ENCODE data around the gene EVPL.
"Not testable (repeated sequence)": the region's sequence is repeated elsewhere in the genome, so short reads cannot be mapped to it uniquely, and the experiment has no call there.

Gene EVPL

DNA sequence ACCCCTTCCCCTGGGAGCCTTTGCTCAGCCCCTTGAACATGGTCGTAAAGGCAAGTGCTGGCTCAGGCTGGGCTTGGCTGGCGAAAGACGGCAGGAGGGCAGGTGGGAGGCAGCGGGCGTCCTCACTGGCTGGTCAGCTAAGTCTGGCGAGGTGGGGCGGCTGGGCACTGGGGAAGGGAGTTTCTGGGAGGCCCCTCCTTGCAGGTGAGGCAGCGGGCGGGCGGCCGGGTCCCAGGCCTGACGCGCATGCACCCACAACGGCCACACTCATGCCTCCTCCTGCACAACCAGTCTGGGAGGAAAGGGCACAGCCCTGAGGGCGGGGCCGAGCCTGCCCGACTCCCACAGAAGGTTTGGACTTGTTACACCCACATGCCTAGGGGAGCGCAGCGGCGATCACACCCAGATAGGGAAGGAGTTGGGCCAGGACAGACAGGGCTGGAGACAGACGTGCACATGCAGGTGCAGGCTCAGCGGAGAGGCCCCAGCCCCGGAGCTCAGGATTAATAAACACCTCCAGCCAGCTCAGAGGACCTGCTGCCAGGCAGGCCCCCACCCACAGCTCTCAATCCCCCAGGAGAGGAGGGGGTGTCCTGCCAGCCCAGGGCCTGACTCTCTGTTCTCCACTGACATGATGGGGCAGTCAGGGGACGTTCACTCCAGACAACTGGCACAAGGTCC, at the start of gene EVPL:
Gene EVPL (minus strand): TSS at position 148 of the 681 bp plus-strand sequence. CDS start 108 bp downstream, at position 40.
- no peak for DNase-seq (ENCODE audit: low read depth)

DNA sequence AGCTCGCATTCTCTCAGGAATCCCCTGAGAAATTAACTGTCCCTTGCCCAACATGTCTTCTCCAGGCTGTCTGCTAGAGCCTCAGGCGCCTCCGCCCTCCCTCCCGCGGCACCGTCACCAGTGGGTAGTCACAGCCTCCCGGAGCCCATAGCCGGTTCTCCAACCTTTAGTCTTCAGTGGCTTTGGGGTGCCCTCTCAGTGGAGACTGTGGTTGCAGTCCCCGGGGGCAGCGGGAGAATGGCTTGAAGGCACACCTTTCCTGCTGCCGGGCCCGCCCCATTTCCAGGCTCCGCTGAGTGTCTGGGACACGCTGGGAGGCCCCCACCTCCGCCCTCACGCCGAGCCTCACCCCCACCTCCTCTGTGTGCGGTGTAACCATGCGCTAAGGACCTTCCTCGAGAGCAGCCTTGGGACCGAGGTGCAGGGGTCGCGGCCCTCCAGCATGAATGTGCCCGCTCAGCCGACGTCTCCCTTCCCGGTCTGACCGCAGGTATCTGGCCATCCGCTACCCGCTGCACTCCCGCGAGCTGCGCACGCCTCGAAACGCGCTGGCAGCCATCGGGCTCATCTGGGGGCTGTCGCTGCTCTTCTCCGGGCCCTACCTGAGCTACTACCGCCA, 49.1 kb upstream of the EVPL start:
- no peak for DNase-seq (ENCODE audit: low read depth)

DNA sequence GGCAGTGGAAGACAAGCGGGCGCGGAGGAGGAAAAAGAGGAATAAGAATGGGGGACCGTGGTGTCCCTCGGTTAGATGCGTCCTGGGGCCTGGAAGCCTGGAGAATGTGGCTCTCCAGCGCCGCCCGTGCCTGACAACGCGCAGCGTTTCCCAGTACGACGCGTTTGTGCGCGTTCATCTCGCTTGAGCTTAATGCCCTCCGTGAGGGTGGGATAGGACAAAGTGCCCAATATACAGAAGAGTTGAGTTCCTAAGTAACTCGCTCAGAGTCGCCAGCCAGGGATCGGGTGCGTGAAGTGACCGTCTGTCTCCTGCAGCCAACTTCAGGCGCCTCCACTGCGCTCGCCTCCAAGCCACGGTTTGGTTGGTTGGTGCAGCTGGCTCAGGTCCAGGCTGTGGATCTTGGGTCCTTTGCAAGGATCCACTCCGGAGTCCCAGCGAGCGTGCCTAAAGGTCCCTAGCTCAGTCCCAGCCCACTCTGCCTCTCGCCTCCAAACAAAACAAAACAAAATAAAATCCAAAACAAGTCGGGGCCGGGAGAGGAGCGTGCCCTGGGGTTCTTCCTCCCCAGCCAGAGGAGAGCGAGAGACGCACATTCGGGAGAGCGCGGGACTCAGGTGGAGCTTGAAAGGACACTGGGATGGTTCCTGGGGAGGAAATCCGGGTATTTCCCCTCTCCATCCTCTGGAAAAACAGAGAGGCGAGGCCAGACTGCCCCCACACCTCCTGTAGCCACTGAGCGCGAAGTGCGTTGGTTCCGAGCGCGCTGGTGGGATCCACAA, 48.4 kb upstream of the EVPL start:
- no peak for DNase-seq (ENCODE audit: low read depth)

DNA sequence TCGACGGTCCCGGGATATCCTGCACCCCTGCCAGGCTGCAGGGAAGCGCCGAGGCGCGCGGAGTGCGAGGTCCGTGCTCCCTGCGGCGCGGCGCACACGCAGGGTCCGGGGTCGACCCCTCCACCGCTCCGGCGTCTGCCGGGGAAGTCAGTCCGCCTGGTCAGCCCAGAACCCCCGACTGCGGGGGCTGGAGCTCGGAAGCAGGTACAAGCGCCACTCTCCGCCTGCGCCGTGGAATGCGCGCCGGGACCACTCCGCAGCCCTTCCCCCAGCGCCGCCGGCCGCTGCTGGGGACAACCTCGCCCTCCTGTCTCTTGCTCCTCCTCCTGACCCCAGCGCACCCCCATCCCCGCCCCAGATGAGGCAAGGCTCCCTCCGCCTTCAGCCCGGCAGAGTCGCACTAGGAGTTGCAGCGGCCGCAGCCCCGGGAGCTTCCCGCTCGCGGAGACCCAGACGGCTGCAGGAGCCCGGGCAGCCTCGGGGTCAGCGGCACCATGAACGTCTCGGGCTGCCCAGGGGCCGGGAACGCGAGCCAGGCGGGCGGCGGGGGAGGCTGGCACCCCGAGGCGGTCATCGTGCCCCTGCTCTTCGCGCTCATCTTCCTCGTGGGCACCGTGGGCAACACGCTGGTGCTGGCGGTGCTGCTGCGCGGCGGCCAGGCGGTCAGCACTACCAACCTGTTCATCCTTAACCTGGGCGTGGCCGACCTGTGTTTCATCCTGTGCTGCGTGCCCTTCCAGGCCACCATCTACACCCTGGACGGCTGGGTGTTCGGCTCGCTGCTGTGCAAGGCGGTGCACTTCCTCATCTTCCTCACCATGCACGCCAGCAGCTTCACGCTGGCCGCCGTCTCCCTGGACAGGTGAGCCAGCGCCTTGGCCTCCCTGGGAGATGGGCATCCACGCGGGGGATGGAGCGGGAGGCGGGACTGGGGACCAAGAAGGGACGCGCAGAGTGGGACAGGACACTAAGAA, 47.6 kb upstream of the EVPL start, which contains the start of gene GALR2:
Gene GALR2 (plus strand): TSS at position 392 of the 974 bp plus-strand sequence. CDS start 103 bp downstream, at position 495.
- no peak for DNase-seq (ENCODE audit: low read depth)

DNA sequence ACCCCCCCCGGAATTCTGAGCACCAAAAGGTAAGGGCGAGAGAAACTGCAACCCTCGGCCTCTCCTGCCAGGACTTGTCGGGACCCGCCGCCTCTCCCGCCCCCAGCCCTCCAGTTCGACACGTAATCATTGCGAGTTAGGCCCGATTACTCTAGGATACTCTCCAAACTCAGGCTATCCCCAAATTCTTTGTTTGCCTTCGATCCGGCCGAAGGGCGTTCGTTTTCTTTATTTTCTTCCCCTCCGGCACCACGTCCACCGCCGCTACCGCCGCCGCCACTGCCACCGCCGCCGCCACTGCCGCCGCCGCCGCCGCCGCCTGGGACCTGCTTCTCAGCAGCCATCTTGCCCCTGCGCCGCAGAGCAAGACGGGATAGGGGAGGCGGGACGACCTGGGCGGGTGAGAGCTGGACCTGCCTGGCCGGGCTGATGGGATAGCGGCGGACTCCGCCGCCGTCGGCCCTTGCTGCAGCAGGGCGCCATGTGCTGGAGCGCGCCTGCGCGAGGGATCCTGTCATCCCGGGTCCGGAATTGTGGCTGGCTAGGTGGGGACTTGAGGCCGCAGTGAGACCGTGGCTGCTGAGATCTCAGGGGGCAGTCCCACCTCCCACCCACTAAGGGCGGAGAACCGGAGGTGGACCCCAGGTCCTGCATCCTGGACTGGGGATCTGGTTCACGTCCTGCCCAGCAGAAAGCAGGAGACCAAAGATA, 45.2 kb upstream of the EVPL start, which contains the start of gene SRP68:
Gene SRP68 (minus strand): TSS at position 370 of the 711 bp plus-strand sequence. CDS start 26 bp downstream, at position 344.
- peak; percentile 95 for DNase-seq (ENCODE audit: low read depth)

DNA sequence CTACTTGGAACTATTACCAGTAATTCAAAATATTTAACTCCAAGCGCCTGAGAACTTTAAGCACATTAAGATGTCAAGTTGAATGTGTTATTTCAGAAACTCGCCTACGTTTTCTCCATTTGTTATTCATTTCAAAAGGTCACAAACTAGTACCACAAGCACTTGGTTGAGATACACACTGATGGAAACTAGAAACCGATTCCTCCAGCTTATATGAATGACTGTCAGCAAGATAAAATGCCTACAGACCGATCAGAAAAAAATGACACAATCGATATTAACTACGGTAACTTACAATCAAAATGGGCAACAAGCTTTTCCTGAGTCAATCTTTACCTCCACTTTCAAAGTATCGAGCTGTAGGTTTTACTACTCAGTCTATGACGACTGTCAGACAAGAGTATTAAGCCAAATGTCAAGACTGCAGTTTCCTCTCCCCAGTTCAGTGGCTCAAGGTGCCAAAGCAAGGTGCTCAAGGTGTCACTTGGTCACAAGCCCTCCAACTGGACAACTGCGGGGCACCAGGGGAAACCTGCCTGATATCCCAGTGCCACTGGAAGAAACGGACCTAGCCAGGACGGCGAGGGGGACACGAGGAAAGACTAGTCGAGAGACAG, 44.5 kb upstream of the EVPL start:
- no peak for DNase-seq (ENCODE audit: low read depth)

DNA sequence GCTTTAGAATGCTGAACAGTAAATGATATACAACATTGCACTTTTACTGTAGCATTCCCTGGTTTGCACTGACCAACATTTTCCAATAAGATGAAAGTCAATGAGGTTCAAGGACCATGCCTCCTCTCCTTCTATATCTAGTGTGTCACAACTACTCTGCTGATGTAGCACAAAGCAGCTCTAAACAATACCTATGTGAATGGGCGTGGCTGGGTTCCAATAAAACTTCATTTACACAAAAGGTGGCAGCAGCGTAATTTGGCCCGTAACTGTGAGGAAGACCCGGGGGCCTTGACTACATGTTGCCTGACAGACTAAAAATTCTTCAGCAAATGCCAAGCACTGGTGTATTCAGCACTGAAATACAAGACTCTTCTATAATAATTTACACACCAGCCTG, 38.7 kb upstream of the EVPL start:
- no peak for DNase-seq (ENCODE audit: low read depth)

DNA sequence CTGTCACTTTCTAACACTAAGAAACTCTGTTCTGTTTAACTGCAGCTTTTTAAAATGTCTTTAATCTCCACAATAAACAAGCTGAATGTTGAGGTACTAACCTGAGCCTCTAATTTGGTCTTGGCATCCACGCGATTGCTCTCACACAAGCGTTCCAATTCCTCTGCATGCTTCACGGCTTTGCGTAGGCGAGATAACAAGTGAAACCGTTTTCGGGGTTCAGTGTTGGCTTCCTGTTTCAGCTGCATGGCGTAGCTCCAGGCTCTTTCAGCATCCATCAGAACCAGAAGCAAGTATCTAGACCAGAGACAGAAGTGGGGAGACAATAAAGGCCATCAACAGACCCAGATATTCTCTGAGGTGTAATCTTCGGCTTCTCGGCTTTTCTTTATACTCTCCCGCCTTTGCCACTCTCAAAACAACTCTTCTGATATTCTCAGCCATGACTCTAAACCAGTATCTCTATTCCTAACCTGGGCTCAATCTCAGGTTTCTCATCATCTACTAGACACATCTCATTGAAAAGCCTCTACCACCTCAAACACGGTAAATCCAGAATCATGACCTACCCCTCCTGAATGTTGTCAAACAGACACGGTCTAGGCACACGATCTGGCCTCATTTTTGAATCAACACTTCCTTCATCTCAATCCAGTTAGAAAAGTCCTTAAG, 36.9 kb upstream of the EVPL start:
- no peak for DNase-seq (ENCODE audit: low read depth)

DNA sequence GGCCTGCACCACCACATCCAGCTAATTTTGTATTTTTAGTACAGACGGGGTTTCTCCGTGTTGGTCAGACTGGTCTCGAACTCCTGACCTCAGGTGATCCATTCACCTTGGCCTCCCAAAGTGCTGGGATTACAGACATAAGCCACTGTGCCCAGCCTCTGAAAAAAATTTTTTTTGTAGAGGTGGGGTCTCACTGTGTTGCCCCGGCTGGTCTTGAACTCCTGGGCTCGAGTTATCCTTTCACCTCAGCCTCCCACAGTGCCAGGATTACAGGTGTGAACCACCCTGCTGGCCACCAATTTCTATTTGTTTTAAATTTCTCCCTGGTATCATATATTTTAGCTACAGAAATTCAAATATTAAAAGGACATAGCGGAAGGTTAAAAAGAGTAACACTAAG, 31.2 kb upstream of the EVPL start:
- DNase-seq (ENCODE audit: low read depth), result not testable (repeated sequence)

DNA sequence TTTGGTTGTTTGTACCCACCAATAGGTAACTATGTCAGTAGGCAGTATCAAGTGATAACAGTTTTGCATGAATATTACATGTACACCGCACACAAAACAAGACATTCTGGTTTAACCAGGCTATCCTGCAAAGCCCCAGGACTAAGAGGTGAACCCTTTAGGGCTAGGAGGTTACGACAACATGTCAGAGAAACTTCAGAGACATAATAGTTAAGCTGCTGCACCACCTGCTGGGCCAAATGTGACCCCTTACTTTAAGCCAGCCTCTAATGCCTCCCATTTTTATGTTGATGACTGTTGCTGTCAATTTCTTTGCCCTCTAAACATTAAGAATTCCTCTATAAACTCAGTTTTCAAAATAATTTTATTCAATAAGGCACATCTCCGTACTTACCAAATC, 29.8 kb upstream of the EVPL start:
- DNase-seq (ENCODE audit: low read depth), result no peak

DNA sequence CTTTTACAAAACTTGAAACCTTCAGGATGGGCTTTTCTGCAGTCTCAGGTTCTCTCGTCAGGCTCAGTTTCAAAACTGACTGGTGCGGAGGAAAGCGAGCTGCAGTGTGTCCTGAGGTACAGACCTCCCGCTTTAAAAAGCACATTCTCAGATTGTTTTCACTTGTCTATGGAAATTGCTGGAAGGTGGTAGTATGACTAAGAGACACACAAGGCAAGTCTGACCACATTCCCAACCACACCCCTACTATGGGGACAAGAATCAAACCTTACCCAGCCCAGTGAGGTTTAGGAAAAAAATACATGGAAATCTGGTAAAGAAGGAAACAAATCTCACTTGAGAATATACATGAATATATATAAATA, 27.0 kb upstream of the EVPL start:
- peak; percentile 75 for DNase-seq (ENCODE audit: low read depth)

DNA sequence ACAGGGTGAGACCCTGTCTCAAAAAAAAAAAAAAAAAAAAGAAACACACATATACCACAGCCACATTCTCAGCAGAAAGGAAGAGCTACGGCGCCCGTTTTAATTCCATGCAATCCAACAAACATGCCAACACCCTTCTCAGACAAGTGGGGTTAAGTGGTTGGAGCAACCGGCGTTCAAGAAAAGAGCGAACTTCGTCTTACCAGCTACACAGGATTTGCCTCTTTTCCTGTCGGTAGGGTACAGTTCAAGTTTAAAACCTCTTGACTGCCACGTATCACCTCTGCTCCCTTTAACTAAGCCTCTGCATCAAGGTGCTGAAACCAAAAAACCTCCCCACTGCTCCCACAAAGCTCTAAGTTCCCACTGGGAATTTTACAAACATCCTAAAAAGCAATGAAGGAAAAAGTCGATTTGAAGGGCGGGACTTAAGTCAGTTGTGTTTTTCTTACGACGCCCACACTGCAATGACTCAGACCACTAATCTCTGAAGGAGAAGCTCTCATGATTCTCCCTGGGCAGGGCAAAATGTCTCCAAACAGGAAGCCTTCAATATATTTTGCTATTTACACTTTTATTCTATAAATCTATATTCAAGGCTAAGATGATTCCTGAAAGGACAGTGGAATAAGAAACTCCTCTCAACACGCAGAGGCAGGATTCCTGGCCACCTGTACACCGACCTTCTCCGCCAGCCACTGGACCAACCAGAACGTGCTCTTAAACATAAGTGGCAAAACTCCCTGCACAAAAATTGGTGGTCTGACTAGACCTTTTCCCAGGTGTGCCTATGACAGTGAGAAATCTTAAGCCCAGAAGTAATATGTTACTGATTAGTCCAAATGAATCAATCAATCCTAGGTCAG, 26.4 kb upstream of the EVPL start:
- peak; percentile 96 for DNase-seq (ENCODE audit: low read depth)

DNA sequence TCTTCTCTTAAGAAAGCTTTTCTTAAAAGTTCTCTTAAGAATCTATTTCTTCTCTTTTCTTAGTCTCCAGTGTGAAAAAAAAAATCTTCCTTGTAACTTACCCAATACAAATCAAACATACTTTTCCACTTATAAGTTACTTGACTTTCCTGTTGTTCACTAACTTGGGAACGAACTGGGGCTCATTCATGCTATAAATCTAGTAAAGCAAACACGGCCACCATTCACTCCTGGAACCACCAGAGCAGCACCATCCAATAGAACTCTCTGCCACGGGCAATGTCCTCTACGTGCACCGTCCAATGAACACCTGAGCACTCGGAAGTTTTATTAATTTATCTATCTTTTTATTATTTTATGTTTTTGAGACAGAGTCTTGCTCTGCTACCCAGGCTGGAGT, 24.5 kb upstream of the EVPL start:
- DNase-seq (ENCODE audit: low read depth), result no peak

DNA sequence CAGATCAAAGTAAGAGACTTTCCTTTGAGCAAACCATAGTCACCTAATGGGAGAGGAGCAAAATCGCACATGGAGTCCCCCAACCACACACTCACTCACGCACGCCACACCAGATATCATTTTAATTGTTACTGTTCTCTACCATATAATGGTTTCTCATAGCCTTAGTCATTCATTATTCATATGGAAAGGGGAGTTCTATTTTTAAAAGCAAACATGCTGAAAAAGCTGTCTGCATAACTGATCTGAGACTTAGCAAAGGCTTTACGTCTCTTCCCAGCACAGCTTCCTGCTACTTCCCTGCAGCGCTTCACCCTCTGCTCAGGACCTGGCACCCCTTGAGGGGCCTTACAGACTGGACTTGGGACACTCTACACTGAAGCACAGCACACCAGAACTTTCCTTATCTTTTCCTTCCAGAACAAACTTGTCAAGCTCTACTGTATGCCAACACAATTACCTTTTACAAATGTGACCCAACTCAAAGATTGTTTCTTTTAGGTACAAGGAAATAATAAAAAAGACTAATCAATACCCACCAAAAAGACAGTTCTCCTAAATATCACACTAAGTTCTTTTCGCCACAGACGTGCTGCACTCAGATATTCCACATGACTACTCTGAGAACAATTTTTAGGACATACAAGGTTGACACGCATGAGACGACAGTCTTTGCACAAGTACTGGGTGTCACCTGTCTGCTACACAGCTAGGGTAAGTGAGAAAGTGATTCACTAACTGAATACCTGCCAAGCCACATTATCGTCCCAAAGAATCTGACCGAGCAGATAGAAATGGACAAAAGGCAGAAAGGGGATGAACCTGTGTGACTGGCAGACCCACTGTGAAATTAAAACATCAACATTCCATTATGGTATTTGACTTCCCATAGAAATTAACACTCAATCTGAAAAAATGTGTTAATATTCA, 23.7 kb upstream of the EVPL start:
- DNase-seq (ENCODE audit: low read depth), result peak; percentile 50

DNA sequence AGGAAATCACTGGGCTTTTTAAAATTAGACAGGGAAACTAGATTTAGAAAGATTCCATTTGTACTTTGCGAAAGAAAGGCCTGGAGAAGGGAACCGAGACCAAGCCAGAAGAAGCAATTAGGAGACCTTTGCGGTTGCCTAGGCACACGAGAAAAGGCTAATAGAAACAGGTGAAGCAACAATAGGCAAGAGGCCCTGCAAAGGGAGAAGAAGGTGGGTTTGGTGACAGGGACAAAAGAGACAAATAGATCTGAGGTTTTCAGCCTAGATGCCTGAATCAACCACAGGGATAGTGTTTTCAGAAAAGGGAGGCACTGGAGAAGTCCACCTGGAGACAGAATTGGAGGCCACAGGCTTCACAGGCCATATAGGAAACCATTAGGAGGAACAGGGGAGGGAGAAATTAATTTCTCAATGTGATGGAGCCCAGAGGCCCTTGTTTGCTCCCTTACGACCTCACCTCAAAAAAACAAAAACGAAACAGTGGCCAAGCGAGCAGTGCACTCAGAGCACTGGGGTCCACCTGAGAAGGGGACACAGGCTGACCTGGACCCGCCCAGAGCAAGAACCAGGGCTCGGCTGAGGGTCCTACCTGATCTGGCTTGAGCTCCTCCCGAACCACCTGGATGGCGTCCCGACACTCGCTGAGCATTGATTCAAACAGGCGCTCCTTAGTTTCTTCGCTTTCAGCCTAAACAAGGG, 22.9 kb upstream of the EVPL start:
- no peak for DNase-seq (ENCODE audit: low read depth)

DNA sequence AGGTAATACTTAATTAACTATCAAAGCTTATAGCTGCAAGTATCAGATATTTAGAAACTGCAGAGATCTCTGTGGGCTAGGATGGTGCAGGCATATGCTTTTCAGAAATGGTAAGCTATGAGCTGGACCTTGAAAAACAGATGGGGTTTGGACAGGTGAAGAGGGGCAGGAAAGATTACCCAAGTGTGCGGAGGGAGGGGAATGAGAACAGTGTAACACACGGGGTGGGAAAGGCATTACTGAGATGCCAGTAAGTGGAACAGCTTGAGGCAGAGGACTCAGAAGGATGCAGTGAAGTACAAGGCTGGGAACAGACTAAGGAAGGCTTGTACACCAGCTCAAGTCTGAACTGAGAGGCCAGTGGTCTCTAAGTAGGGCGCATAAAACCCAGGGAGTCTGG, 22.1 kb upstream of the EVPL start:
- no peak for DNase-seq (ENCODE audit: low read depth)

DNA sequence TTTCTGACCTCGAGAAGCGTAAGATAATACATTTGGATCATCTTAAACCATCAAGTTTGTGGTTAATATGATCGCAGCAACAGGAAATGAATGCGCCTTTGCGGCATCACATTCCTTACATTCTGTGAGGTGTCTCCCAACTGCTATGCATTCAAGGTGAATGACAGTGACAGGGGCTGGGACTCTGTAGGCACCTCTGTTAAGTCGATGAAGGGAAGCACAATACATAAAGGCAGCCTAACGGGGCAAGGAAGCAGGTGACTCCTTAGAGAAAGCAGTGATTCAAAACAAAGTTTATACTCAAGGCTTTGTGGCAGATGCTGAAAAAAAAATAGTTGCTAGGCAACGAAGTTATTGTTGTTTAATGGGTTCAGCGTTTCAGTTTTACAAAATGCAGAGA, 21.6 kb upstream of the EVPL start:
- DNase-seq (ENCODE audit: low read depth), result peak; percentile 87

Measured in iris pigment epithelial cell (primary cell).